Uterus (tissue), 2 donors: Measurements from ENCODE around the gene FGF4.

Experiments
- CTCF ChIP-seq, 4 experiments: fragments of 200-600 bp in 2 of 4; fragments of 450-650 bp in 2 of 4; sonication (generic) in 2 of 4; IDR thresholded peaks; one replicate each; pipeline ENCODE4 v1.5.1; 2016 to 2019; ENCODE audit warnings: antibody characterized with exemption in 4 of 4, mild to moderate bottlenecking in 2 of 4, moderate library complexity in 1 of 4
- POLR2A ChIP-seq, 2 donors: fragments of 450-650 bp; IDR thresholded peaks; one replicate each; pipeline ENCODE4 v1.6.1; 2016; ENCODE audit warnings: antibody characterized with exemption in 2 of 2, mild to moderate bottlenecking in 1 of 2, moderate library complexity in 1 of 2

GRCh38 chr11:69771466-69771865 lies 3.7 kb downstream of the FGF4 start:
- TF ChIP-seq CTCF (IDR thresholded peaks at IDR 0.05) (no peak), POLR2A (IDR thresholded peaks at IDR 0.05) (no peak)
